ENCODE measurements around the gene ATOSB.
A peak's percentile ranks its signal among the peaks of the same experiment; 100 is the strongest.
"Not testable (repeated sequence)": the region's sequence is repeated elsewhere in the genome, so short reads cannot be mapped to it uniquely, and the experiment has no call there.

Gene ATOSB

GRCh38 chr9:35115680-35116538, at the start of gene ATOSB:
TSS of gene ATOSB (minus strand) at chr9:35115862. CDS start at chr9:35108274, 7,588 bp downstream.
- Histone ChIP-seq H3K36me3 (ENCODE audit: insufficient read depth, low read length) (no peaks in the 10 kb centered on the region), H3K4me1 (ENCODE audit: insufficient read depth, low read length) (peaks cover 9% of the 10 kb centered on the region), H3K9me3 (ENCODE audit: control insufficient read depth, insufficient read depth, low read length) (no peaks in the 10 kb centered on the region), H3K9ac (ENCODE audit: low read depth, low read length) (peak within 1 kb of the TSS; percentile 83; the same call in 1 of the 2 replicates)

- Histone ChIP-seq H3K9ac (ENCODE audit: low read depth, low read length) (no peak overlapping the region), H3K36me3 (ENCODE audit: insufficient read depth, low read length) (no peaks in the 10 kb centered on the region), H3K4me1 (ENCODE audit: insufficient read depth, low read length) (peaks cover 7% of the 10 kb centered on the region; the same call in 1 of the 2 replicates), H3K9me3 (ENCODE audit: control insufficient read depth, insufficient read depth, low read length) (no peaks in the 10 kb centered on the region)
Measured at GRCh38 chr9:35164711-35165110, 49.0 kb upstream of the ATOSB start.

GRCh38 chr9:35163413-35163812, 47.8 kb upstream of the ATOSB start:
- peaks cover 8% of the 10 kb centered on the region; the same call in 1 of the 2 replicates for H3K4me1 ChIP-seq (ENCODE audit: insufficient read depth, low read length)
- no peaks in the 10 kb centered on the region for H3K9me3 ChIP-seq (ENCODE audit: control insufficient read depth, insufficient read depth, low read length)
- H3K9ac ChIP-seq (ENCODE audit: low read depth, low read length): no peak overlapping the region
- H3K36me3 ChIP-seq (ENCODE audit: insufficient read depth, low read length): no peaks in the 10 kb centered on the region

GRCh38 chr9:35162605-35163315, 47.1 kb upstream of the ATOSB start:
- peak overlapping the region; percentile 69 for H3K9ac ChIP-seq (ENCODE audit: low read depth, low read length)
- H3K9me3 ChIP-seq (ENCODE audit: control insufficient read depth, insufficient read depth, low read length): no peaks in the 10 kb centered on the region
- no peaks in the 10 kb centered on the region for H3K36me3 ChIP-seq (ENCODE audit: insufficient read depth, low read length)
- H3K4me1 ChIP-seq (ENCODE audit: insufficient read depth, low read length): peaks cover 11% of the 10 kb centered on the region; the same call in 1 of the 2 replicates

GRCh38 chr9:35161713-35162604, 46.3 kb upstream of the ATOSB start, which contains the start of gene UNC13B:
TSS of gene UNC13B (plus strand) at chr9:35162009. CDS start at chr9:35162284, 275 bp downstream.
- peaks cover 11% of the 10 kb centered on the region; the same call in 1 of the 2 replicates for H3K4me1 ChIP-seq (ENCODE audit: insufficient read depth, low read length)
- no peaks in the 10 kb centered on the region for H3K9me3 ChIP-seq (ENCODE audit: control insufficient read depth, insufficient read depth, low read length)
- H3K9ac ChIP-seq (ENCODE audit: low read depth, low read length): peak within 1 kb of the TSS; percentile 69
- no peaks in the 10 kb centered on the region for H3K36me3 ChIP-seq (ENCODE audit: insufficient read depth, low read length)

- H3K36me3 ChIP-seq (ENCODE audit: insufficient read depth, low read length): no peaks in the 10 kb centered on the region
- peaks cover 11% of the 10 kb centered on the region; the same call in 1 of the 2 replicates for H3K4me1 ChIP-seq (ENCODE audit: insufficient read depth, low read length)
Measured at GRCh38 chr9:35158501-35159280, 43.0 kb upstream of the ATOSB start.

GRCh38 chr9:35157836-35158235, 42.2 kb upstream of the ATOSB start:
- H3K4me1 ChIP-seq (ENCODE audit: insufficient read depth, low read length); H3K36me3 ChIP-seq (ENCODE audit: insufficient read depth, low read length); H3K9ac ChIP-seq (ENCODE audit: low read depth, low read length); H3K9me3 ChIP-seq (ENCODE audit: control insufficient read depth, insufficient read depth, low read length): not testable (repeated sequence)

More at GRCh38 chr9:35158501-35159280, 43.0 kb upstream of the ATOSB start:
- Histone ChIP-seq H3K9me3 (ENCODE audit: control insufficient read depth, insufficient read depth, low read length) (peaks cover 2% of the 10 kb centered on the region; the same call in 1 of the 2 replicates), H3K9ac (ENCODE audit: low read depth, low read length) (no peak overlapping the region)

- no peaks in the 10 kb centered on the region for H3K36me3 ChIP-seq (ENCODE audit: insufficient read depth, low read length)
- H3K9me3 ChIP-seq (ENCODE audit: control insufficient read depth, insufficient read depth, low read length): peaks cover 2% of the 10 kb centered on the region; the same call in 1 of the 2 replicates
- no peak overlapping the region for H3K9ac ChIP-seq (ENCODE audit: low read depth, low read length)
- H3K4me1 ChIP-seq (ENCODE audit: insufficient read depth, low read length): peaks cover 4% of the 10 kb centered on the region; the same call in 1 of the 2 replicates
Measured at GRCh38 chr9:35156781-35157180, 41.1 kb upstream of the ATOSB start.

- Histone ChIP-seq H3K9me3 (ENCODE audit: control insufficient read depth, insufficient read depth, low read length) (peaks cover 2% of the 10 kb centered on the region; the same call in 1 of the 2 replicates), H3K9ac (ENCODE audit: low read depth, low read length) (no peak overlapping the region), H3K36me3 (ENCODE audit: insufficient read depth, low read length) (no peaks in the 10 kb centered on the region)
Measured at GRCh38 chr9:35152926-35153325, 37.3 kb upstream of the ATOSB start.

GRCh38 chr9:35147941-35148563, 32.4 kb upstream of the ATOSB start:
- not testable (repeated sequence) for H3K36me3 ChIP-seq (ENCODE audit: insufficient read depth, low read length); H3K9ac ChIP-seq (ENCODE audit: low read depth, low read length); H3K9me3 ChIP-seq (ENCODE audit: control insufficient read depth, insufficient read depth, low read length); H3K4me1 ChIP-seq (ENCODE audit: insufficient read depth, low read length)

More at GRCh38 chr9:35152926-35153325, 37.3 kb upstream of the ATOSB start:
- H3K4me1 ChIP-seq (ENCODE audit: insufficient read depth, low read length): no peaks in the 10 kb centered on the region; the same call in 1 of the 2 replicates

- Histone ChIP-seq H3K4me1 (ENCODE audit: insufficient read depth, low read length) (no peaks in the 10 kb centered on the region), H3K36me3 (ENCODE audit: insufficient read depth, low read length) (no peaks in the 10 kb centered on the region), H3K9me3 (ENCODE audit: control insufficient read depth, insufficient read depth, low read length) (peaks cover 6% of the 10 kb centered on the region), H3K9ac (ENCODE audit: low read depth, low read length) (no peak overlapping the region)
Measured at GRCh38 chr9:35142037-35142436, 26.4 kb upstream of the ATOSB start.

GRCh38 chr9:35140093-35140492, 24.4 kb upstream of the ATOSB start:
- Histone ChIP-seq H3K4me1 (ENCODE audit: insufficient read depth, low read length) (no peaks in the 10 kb centered on the region), H3K9me3 (ENCODE audit: control insufficient read depth, insufficient read depth, low read length) (peaks cover 6% of the 10 kb centered on the region), H3K36me3 (ENCODE audit: insufficient read depth, low read length) (no peaks in the 10 kb centered on the region), H3K9ac (ENCODE audit: low read depth, low read length) (no peak overlapping the region)

- Histone ChIP-seq H3K36me3 (ENCODE audit: insufficient read depth, low read length) (no peaks in the 10 kb centered on the region), H3K4me1 (ENCODE audit: insufficient read depth, low read length) (no peaks in the 10 kb centered on the region), H3K9me3 (ENCODE audit: control insufficient read depth, insufficient read depth, low read length) (peaks cover 4% of the 10 kb centered on the region), H3K9ac (ENCODE audit: low read depth, low read length) (no peak overlapping the region)
Measured at GRCh38 chr9:35136866-35137265, 21.2 kb upstream of the ATOSB start.

All from ES-I3 (cell line).